Measurements from ENCODE around the gene CTDP1. TPM values are rescaled to one million over a fixed set of nuclear protein-coding genes. Genes with fewer than 3 reads are reported as not detected.

The CTDP1 gene
- total RNA-seq, result 10.1 TPM
- 16.0 TPM for polyA plus RNA-seq

- DNase-seq (ENCODE audit: extremely low spot score), result peak; percentile 58
- peaks cover 2% of the 10 kb centered on the region for H3K4me1 ChIP-seq (ENCODE audit: insufficient read depth)
- under 1% methylated on average over 88 of the region's 88 CpGs for WGBS
- peak within 1 kb of the TSS; percentile 98 for H3K4me3 ChIP-seq (ENCODE audit: low read depth, low read length)
- H3K27ac ChIP-seq (ENCODE audit: low read depth), result peak within 1 kb of the TSS; percentile 96
- no peaks in the 10 kb centered on the region for H3K36me3 ChIP-seq (ENCODE audit: insufficient read depth)
Observed at GRCh38 chr18:79679552-79680099, at the start of gene CTDP1. CTDP1 (plus strand) TSS chr18:79679803; CDS start chr18:79679948, 145 bp downstream.

DNA sequence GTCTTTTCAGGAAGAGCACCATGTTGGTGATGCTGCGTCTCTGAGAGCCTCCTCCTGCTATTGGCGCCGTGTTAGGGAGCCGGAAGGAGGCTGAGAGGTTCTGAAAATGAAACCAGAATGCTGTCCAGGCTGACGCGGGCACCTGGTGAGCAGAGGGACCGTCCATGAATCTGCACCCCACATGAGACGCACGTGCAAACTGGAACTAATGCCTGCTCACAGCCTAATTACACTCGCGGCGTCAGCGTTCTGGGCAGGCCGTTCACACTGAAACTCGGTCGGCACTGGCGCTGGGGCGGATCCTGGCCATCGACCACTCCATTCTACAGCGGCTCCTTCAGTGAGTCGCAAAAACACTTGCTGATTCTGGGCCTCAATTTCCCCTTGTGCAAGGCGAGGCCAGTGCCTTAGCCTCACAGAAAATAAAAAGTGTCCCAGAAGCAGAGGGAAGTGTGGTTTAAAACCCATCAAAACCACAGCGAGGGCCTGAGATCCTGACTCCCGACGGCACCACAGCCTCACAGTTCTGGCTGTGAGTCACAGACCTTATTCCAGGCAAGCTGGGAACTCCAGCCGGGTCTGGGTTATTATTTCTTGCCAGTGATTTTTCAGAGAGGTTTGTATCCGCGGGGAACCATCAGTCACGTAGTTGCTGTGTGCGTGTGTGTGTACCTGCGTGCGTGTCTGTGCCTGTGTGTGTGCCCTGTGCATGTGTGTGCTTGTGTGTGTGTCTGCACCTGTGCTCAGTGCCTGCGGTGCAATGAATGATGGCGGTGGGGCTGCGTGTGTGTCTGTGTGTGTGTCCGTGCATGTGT lies 49.1 kb upstream of the CTDP1 start:
- WGBS, result 83% methylated on average over 36 of the region's 36 CpGs
- Histone ChIP-seq H3K4me1 (ENCODE audit: insufficient read depth) (no peaks in the 10 kb centered on the region), H3K36me3 (ENCODE audit: insufficient read depth) (no peaks in the 10 kb centered on the region), H3K4me3 (ENCODE audit: low read depth, low read length) (no peak overlapping the region), H3K27ac (ENCODE audit: low read depth) (no peak overlapping the region)
- DNase-seq (ENCODE audit: extremely low spot score), result no peak

DNA sequence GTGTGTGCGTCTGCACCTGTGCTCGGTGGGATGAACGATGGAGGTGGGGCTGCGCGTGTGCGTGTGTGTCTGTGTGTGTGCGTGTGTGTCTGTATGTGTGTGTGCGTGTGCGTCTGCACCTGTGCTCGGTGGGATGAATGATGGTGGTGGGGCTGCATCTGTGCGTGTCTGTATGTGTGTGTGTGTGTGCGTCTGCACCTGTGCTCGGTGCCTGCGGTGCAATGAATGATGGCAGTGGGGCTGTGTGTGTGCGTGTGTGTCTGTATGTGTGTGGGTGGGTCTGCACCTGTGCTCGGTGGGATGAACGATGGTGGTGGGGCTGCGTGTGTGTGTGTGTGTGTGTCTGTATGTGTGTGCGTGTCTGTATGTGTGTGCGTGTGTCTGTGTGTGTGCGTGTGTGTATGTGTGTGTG lies 48.5 kb upstream of the CTDP1 start:
- no peak for DNase-seq (ENCODE audit: extremely low spot score)
- WGBS, result 95% methylated on average over 21 of the region's 21 CpGs
- H3K4me1 ChIP-seq (ENCODE audit: insufficient read depth), result no peaks in the 10 kb centered on the region
- no peak overlapping the region for H3K4me3 ChIP-seq (ENCODE audit: low read depth, low read length)
- no peaks in the 10 kb centered on the region for H3K36me3 ChIP-seq (ENCODE audit: insufficient read depth)
- H3K27ac ChIP-seq (ENCODE audit: low read depth), result no peak overlapping the region

DNA sequence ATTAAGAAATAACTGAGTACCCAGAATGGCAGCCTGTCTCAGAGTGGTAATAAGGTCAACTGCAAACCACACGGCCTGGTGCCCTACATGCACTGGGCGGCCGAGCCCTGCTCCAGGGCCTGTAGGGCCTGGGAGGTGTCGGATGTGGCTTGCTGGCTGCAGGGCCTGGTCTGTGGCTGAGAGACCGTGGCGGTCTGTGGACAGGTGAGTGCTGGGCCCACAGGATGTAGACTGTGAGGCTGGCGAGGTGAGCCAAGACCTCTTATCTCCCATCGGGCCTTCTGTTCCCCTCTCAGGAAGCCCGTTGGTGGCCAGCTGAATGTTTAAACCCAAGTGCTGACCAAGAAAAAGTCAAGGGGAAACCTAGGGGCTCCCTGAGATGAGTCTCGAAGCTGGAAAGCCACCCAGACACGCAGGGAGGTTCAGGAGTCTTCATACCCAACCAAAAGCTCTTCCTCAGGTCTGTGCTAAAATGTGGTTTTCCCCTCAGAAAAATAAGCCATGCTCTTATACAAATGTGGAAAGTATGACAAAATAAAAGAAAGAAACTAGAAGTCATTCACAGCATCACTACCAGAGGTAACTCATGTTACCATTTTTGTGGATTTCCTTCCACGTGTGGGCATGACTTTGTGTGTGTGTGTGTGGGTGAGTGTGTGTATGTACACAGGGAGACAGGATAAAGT lies 47.7 kb upstream of the CTDP1 start:
- no peaks in the 10 kb centered on the region for H3K4me1 ChIP-seq (ENCODE audit: insufficient read depth)
- 88% methylated on average over 12 of the region's 12 CpGs for WGBS
- H3K4me3 ChIP-seq (ENCODE audit: low read depth, low read length), result no peak overlapping the region
- H3K27ac ChIP-seq (ENCODE audit: low read depth), result no peak overlapping the region
- no peak for DNase-seq (ENCODE audit: extremely low spot score)
- H3K36me3 ChIP-seq (ENCODE audit: insufficient read depth), result no peaks in the 10 kb centered on the region

GRCh38 chr18:79632765-79633164 lies 46.8 kb upstream of the CTDP1 start:
- WGBS, result 92% methylated on average over 14 of the region's 14 CpGs
- Histone ChIP-seq H3K4me3 (ENCODE audit: low read depth, low read length) (no peak overlapping the region), H3K27ac (ENCODE audit: low read depth) (no peak overlapping the region), H3K36me3 (ENCODE audit: insufficient read depth) (no peaks in the 10 kb centered on the region), H3K4me1 (ENCODE audit: insufficient read depth) (no peaks in the 10 kb centered on the region)
- DNase-seq (ENCODE audit: extremely low spot score), result no peak

DNA sequence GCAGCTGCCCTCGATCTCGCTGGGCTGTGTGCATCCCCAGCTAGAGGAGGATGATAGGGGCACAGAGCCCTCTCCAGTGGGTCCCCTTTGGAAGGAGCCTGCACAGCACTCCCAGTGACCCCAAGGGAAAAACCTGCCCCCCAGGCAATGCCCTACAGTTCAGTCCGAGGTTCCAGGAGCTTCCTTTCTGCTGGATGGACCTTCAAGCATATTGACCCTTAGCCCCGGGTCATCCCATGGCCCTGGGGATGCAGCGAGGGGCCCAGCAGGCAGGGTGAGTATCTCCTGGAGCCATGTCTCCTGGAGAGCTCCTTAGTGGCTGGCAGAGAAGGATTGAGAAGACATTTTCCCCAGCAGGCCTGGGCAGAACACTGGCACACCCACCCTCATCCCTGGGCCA lies 45.4 kb upstream of the CTDP1 start:
- 92% methylated on average over 5 of the region's 5 CpGs for WGBS
- DNase-seq (ENCODE audit: extremely low spot score), result no peak
- Histone ChIP-seq H3K27ac (ENCODE audit: low read depth) (no peak overlapping the region), H3K36me3 (ENCODE audit: insufficient read depth) (no peaks in the 10 kb centered on the region), H3K4me3 (ENCODE audit: low read depth, low read length) (no peak overlapping the region), H3K4me1 (ENCODE audit: insufficient read depth) (no peaks in the 10 kb centered on the region)

GRCh38 chr18:79634593-79635426 lies 44.8 kb upstream of the CTDP1 start:
- H3K4me3 ChIP-seq (ENCODE audit: low read depth, low read length), result no peak overlapping the region
- no peaks in the 10 kb centered on the region for H3K4me1 ChIP-seq (ENCODE audit: insufficient read depth)
- no peak overlapping the region for H3K27ac ChIP-seq (ENCODE audit: low read depth)
- WGBS, result 88% methylated on average over 23 of the region's 23 CpGs
- DNase-seq (ENCODE audit: extremely low spot score), result no peak
- no peaks in the 10 kb centered on the region for H3K36me3 ChIP-seq (ENCODE audit: insufficient read depth)

DNA sequence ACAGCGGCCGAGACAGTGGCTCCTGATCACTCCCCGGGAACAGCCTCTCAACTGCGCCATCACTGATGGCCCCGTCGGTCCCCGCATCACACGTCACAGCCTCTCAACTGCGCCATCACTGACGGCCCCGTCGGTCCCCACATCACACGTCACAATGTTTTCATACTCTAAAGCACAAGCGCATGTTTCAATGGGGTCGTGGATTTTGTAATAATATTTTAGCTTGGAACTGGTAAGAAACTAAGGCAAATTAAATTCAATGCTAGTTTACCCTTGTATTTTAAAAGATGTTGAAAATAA lies 44.2 kb upstream of the CTDP1 start:
- Histone ChIP-seq H3K36me3 (ENCODE audit: insufficient read depth) (no peaks in the 10 kb centered on the region), H3K4me1 (ENCODE audit: insufficient read depth) (no peaks in the 10 kb centered on the region), H3K27ac (ENCODE audit: low read depth) (no peak overlapping the region), H3K4me3 (ENCODE audit: low read depth, low read length) (no peak overlapping the region)
- DNase-seq (ENCODE audit: extremely low spot score), result no peak
- WGBS, result 89% methylated on average over 15 of the region's 15 CpGs

GRCh38 chr18:79637181-79637920 lies 42.3 kb upstream of the CTDP1 start:
- Histone ChIP-seq H3K4me1 (ENCODE audit: insufficient read depth) (no peaks in the 10 kb centered on the region), H3K4me3 (ENCODE audit: low read depth, low read length) (no peak overlapping the region), H3K27ac (ENCODE audit: low read depth) (no peak overlapping the region), H3K36me3 (ENCODE audit: insufficient read depth) (no peaks in the 10 kb centered on the region)
- DNase-seq (ENCODE audit: extremely low spot score), result no peak
- WGBS, result 25% methylated on average over 58 of the region's 58 CpGs

GRCh38 chr18:79637921-79638909 lies 41.4 kb upstream of the CTDP1 start:
- 49% methylated on average over 99 of the region's 99 CpGs for WGBS
- Histone ChIP-seq H3K4me1 (ENCODE audit: insufficient read depth) (no peaks in the 10 kb centered on the region), H3K27ac (ENCODE audit: low read depth) (no peak overlapping the region), H3K36me3 (ENCODE audit: insufficient read depth) (no peaks in the 10 kb centered on the region), H3K4me3 (ENCODE audit: low read depth, low read length) (no peak overlapping the region)
- DNase-seq (ENCODE audit: extremely low spot score), result no peak

DNA sequence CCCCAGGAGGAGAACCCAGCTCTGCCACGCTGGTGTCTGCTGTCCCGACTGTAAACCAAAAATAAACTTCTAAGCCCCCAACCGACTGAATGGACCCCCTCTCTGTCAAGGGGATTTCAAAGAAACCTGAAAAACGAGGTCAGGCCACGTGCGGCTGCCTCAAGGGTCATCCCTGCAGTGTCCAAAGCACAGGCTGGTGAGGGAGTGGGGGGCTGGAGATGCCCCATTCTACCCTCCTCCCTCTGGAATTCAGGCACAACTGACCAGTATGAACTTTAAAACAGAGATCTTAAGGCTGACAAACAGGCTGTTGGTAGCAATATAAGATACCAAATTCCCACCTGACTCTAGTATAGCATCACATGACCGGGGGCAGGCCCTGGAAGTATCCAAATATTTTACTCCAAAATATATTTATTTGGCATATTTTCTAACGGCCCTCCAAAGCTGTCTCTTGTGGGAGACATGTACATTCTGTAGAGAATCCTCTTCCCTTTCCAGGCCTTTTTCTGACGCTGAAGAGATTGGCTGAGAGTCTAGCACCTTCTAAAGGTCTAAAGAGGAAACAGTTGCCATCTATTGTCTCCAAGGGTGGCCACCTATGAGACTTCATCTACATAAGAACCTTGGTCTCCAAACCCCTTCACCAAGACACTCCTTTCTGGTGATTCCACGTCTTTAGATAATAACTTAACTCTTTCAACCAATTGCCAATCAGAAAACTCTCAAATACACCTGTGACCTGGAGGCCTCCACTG lies 40.4 kb upstream of the CTDP1 start:
- Histone ChIP-seq H3K4me3 (ENCODE audit: low read depth, low read length) (no peak overlapping the region), H3K4me1 (ENCODE audit: insufficient read depth) (no peaks in the 10 kb centered on the region), H3K36me3 (ENCODE audit: insufficient read depth) (no peaks in the 10 kb centered on the region), H3K27ac (ENCODE audit: low read depth) (no peak overlapping the region)
- DNase-seq (ENCODE audit: extremely low spot score), result no peak
- WGBS, result 72% methylated on average over 10 of the region's 10 CpGs
